GM21367 (cell line): ENCODE data around the gene ZNF668.

Experiments used
- ATAC-seq: cut with Tn5 transposase; IDR thresholded peaks from one replicate; pipeline ENCODE4 v1.9.1; 2021; ENCODE audit not compliant: unreplicated experiment

Gene ZNF668

DNA sequence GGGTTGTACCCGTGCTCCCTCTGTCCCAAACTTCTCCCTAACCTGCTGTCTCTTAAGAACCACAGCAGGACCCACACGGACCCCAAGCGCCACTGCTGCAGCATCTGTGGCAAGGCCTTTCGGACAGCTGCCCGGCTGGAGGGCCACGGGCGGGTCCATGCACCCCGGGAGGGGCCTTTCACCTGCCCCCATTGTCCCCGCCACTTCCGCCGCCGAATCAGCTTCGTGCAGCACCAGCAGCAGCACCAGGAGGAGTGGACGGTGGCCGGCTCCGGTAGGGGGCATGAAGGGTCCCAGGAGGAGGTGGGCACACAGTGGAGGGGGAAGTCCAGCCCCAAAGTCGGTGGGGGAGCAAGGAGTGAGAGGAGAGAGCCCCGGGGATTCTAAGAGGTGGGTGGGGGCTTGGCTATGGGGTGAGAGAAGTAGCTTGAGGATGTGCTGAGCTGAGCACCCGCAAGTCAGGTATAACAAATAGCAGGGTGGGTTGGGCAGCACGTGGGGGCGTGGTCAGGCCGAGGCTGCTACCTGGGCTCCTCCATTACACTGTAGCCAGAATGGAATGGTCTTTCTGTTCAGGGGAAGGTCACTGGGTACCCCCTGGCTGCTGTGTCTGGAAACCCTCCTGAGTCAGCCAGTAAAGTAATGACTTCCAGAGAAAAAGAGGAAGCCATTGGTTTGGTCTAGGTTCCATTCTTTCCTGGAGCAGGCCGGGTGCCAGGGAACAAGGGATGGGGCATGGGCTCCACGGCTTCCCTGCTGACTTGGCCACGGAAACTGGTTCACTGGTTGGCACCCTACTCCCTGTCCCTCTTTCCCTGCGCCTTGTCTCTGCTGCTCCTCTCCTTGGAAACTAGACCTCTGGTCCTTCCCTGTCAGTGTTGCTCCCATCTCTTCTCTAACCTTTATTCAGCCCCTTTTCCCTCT lies 7.7 kb upstream of the ZNF668 start:
- ATAC-seq = no peak

GRCh38 chr16:31080756-31081419 lies 6.8 kb upstream of the ZNF668 start:
- ATAC-seq = no peak

DNA sequence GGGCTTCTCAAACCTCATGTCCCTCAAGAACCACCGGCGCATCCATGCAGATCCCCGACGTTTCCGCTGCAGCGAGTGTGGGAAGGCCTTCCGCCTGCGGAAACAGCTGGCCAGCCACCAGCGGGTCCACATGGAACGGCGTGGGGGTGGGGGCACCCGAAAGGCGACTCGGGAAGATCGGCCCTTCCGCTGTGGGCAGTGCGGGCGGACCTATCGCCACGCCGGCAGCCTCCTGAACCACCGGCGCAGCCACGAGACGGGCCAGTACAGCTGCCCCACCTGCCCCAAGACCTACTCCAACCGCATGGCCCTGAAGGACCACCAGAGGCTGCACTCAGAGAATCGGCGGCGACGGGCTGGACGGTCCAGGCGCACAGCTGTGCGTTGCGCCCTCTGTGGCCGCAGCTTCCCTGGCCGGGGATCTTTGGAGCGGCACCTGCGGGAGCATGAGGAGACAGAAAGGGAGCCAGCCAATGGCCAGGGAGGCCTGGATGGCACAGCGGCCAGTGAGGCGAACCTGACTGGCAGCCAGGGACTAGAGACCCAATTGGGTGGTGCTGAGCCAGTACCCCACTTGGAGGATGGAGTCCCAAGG lies 6.1 kb upstream of the ZNF668 start:
- no peak for ATAC-seq

- ATAC-seq = no peak
These were observed 5.4 kb upstream of the ZNF668 start for GRCh38 chr16:31079342-31079944.

GRCh38 chr16:31078597-31079341 lies 4.7 kb upstream of the ZNF668 start:
- ATAC-seq = no peak

DNA sequence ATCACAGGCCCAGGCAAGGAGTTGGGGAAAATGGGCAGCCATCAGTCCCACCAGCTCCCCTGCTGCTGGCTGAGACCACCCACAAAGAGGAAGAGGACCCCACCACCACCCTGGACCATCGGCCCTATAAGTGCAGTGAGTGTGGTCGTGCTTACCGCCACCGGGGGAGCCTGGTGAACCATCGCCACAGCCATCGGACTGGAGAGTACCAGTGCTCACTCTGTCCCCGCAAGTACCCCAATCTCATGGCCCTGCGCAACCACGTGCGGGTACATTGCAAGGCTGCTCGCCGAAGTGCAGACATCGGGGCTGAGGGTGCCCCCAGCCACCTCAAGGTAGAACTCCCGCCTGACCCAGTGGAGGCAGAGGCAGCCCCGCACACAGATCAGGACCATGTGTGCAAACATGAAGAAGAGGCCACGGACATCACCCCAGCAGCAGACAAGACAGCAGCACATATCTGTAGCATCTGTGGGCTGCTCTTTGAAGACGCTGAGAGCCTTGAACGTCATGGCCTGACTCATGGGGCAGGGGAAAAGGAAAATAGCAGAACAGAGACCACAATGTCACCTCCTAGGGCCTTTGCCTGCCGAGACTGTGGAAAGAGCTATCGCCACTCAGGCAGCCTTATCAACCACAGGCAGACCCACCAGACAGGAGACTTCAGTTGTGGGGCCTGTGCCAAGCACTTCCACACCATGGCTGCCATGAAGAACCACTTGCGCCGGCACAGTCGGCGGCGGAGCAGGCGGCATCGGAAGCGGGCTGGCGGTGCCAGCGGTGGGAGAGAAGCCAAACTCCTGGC lies 3.8 kb upstream of the ZNF668 start:
- ATAC-seq = no peak

- ATAC-seq = no peak
These were observed 3.0 kb upstream of the ZNF668 start for GRCh38 chr16:31077024-31077423.

- no peak for ATAC-seq
These were observed 2.3 kb upstream of the ZNF668 start for GRCh38 chr16:31076319-31076718.

GRCh38 chr16:31074814-31075183 lies 759 bp upstream of the ZNF668 start:
- no peak for ATAC-seq

DNA sequence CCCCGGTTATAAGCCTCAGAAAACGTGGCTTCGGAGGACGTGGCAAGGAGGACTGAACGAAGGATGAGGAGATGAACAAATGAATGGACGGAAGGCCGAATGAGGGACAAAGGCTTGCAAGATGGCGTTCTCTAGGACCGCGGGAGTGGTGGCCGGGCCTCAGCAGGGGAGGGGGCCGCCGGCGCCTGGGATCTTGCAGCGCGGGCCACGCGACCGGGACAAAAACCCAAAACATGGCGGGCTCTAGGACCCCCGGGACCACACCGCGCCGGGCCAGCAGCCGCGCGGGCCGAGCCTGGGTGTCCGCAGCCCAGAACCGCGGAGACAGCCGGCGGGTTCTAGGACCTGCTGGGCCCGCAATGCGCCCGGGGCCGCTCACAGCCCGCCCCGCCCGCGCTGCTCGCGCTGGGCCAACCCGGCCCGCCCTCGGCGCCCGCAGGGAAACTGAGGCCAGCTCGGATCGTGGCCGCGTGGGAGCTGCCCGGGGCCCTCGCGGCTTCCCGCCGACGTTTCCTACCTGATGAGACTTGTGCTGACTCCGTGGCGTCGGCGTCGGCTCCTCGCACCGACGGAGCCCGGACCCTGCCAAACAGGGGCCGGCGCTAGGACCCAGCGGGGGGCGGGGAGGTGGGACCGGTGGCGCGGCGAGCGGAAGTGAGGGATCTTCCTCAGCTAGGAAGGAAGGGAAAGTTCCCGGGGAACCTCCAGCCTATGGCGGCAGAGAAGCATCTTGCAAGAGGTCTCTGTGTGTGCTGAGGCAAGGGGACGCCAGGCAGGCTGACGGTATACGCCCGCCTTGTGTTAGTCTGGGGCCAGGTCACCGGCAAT lies 684 bp downstream of the ZNF668 start:
- ATAC-seq = peak; percentile 41

DNA sequence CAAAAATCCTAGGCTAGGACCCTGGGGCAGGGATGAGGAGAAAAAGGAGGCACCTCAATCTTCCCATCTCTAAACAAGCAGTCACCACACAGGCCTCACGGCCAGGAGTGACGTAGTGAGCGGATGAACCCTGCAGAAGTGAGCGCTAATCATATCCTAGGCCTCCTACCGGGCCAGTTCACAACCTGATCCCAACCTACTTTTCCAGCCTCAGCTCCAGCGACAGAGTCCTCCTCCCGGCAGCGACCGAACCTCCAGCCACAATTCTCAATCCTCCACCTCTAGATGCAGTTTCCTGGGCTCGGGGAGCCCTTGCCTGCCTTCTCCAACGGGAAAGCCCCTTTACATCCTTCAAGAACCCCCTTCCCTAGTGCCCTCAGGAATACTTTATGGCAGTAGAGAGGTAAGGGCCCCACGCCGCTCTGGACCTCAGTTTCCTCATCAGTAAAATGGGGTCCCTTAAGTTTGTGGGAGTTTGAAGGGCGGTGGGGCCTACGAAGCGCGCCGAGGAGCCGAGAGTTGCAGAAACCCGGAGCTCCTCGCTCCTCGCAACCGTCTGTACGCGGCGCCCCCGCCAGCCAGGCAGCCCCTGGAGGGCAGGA lies 1.4 kb downstream of the ZNF668 start:
- peak; percentile 2 for ATAC-seq

- no peak for ATAC-seq
These were observed 2.2 kb downstream of the ZNF668 start for GRCh38 chr16:31071861-31072260.

DNA sequence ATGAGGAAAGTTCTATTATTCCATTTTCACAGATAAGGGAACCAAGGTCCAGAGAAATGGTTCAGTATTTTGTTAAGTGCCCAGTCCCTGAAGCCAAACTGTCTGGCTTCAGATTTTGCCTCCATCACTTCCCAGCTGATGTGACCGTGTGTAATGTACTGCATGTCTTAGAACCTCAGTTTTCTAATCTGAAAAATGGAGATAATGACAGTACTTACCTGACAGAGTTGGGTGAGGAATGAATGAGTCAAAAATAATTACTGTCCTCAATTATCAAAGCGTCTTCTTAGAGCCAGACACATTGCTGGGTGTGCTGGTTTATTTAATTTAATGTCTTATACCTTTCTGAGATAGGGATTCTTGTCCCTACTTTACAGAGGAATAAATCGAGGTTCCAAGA lies 6.7 kb downstream of the ZNF668 start:
- no peak for ATAC-seq

- ATAC-seq = no peak
These were observed 9.1 kb downstream of the ZNF668 start for GRCh38 chr16:31064882-31065461.

DNA sequence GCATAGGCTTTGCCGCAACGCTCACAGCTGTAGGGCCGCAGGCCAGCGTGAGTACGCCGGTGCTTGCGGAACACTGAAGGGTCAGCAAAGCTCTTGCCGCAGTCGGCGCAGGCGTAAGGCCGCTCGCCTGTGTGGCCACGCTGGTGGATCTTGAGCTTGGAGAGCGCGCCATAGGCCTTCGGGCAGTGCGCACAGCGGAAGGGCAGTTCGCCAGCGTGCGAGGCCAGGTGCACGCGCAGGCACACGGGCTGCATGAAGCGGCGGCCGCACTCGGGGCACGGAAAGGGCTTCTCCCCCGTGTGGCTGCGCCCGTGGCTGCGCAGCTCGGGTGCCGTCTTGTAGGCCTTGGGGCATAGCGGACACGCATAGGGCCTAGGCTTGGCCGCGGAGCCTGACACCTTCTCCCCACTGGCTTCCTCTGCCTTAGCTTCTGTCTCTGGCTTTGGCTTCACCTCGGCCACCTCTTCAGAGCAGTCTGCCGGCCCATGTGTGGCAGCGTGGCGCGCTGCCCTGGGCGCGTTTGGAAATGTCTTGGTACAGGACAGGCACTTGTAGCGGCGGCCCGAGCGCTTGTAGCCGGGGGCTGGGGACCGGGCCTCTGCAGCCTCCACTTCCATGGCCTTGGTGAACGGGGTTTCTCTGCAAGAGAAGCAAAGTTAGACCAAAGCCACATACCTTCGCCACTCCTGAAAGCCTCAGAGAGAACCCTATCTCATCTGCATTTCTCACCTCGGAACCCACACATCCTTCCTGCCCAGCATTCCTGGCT lies 10.0 kb downstream of the ZNF668 start:
- ATAC-seq = no peak

- no peak for ATAC-seq
These were observed 10.6 kb downstream of the ZNF668 start for GRCh38 chr16:31063495-31063842.

GRCh38 chr16:31061813-31062440 lies 12.1 kb downstream of the ZNF668 start:
- no peak for ATAC-seq
